ENCODE data around the gene CD96. TPM values are rescaled to one million over a fixed set of nuclear protein-coding genes. Genes with fewer than 3 reads are reported as not detected.

Gene CD96
- total RNA-seq, 1 donor from 2014 or later = not detected

- H3K9me3 Mint-ChIP-seq (ENCODE audit: unreplicated experiment) = no peaks in the 10 kb centered on the region
- no peaks in the 10 kb centered on the region for H3K27me3 Mint-ChIP-seq (ENCODE audit: unreplicated experiment)
- H3K36me3 Mint-ChIP-seq (ENCODE audit: unreplicated experiment) = no peaks in the 10 kb centered on the region
- no peak for TF ChIP-seq CTCF (IDR thresholded peaks at IDR 0.05)
- peaks cover 8% of the 10 kb centered on the region for H3K4me1 Mint-ChIP-seq (ENCODE audit: unreplicated experiment)
- H3K27ac Mint-ChIP-seq (ENCODE audit: unreplicated experiment) = no peak overlapping the region
- no peak overlapping the region for H3K4me3 Mint-ChIP-seq (ENCODE audit: unreplicated experiment)
- no peak for DNase-seq (ENCODE audit: extremely low spot score, unreplicated experiment)
Measured at GRCh38 chr3:111608383-111608782, 66.4 kb downstream of the CD96 start.

GRCh38 chr3:111609700-111610099, 67.7 kb downstream of the CD96 start:
- no peak overlapping the region for H3K27ac Mint-ChIP-seq (ENCODE audit: unreplicated experiment)
- DNase-seq (ENCODE audit: extremely low spot score, unreplicated experiment) = no peak
- H3K4me1 Mint-ChIP-seq (ENCODE audit: unreplicated experiment) = peaks cover 3% of the 10 kb centered on the region
- no peaks in the 10 kb centered on the region for H3K27me3 Mint-ChIP-seq (ENCODE audit: unreplicated experiment)
- H3K9me3 Mint-ChIP-seq (ENCODE audit: unreplicated experiment) = no peaks in the 10 kb centered on the region
- TF ChIP-seq CTCF (IDR thresholded peaks at IDR 0.05) = no peak
- H3K36me3 Mint-ChIP-seq (ENCODE audit: unreplicated experiment) = no peaks in the 10 kb centered on the region
- no peak overlapping the region for H3K4me3 Mint-ChIP-seq (ENCODE audit: unreplicated experiment)

GRCh38 chr3:111610189-111610588, 68.2 kb downstream of the CD96 start:
- no peak overlapping the region for H3K4me3 Mint-ChIP-seq (ENCODE audit: unreplicated experiment)
- peaks cover under 1% of the 10 kb centered on the region for H3K4me1 Mint-ChIP-seq (ENCODE audit: unreplicated experiment)
- no peaks in the 10 kb centered on the region for H3K36me3 Mint-ChIP-seq (ENCODE audit: unreplicated experiment)
- H3K27me3 Mint-ChIP-seq (ENCODE audit: unreplicated experiment) = no peaks in the 10 kb centered on the region
- H3K9me3 Mint-ChIP-seq (ENCODE audit: unreplicated experiment) = no peaks in the 10 kb centered on the region
- DNase-seq (ENCODE audit: extremely low spot score, unreplicated experiment) = no peak
- TF ChIP-seq CTCF (IDR thresholded peaks at IDR 0.05) = no peak
- no peak overlapping the region for H3K27ac Mint-ChIP-seq (ENCODE audit: unreplicated experiment)

GRCh38 chr3:111610612-111611054, 68.6 kb downstream of the CD96 start:
- H3K9me3 Mint-ChIP-seq (ENCODE audit: unreplicated experiment) = no peaks in the 10 kb centered on the region
- no peak for DNase-seq (ENCODE audit: extremely low spot score, unreplicated experiment)
- H3K27ac Mint-ChIP-seq (ENCODE audit: unreplicated experiment) = no peak overlapping the region
- no peaks in the 10 kb centered on the region for H3K36me3 Mint-ChIP-seq (ENCODE audit: unreplicated experiment)
- TF ChIP-seq CTCF (IDR thresholded peaks at IDR 0.05) = no peak
- H3K27me3 Mint-ChIP-seq (ENCODE audit: unreplicated experiment) = no peaks in the 10 kb centered on the region
- no peak overlapping the region for H3K4me3 Mint-ChIP-seq (ENCODE audit: unreplicated experiment)
- no peaks in the 10 kb centered on the region for H3K4me1 Mint-ChIP-seq (ENCODE audit: unreplicated experiment)

GRCh38 chr3:111613294-111613693, 71.3 kb downstream of the CD96 start:
- no peak overlapping the region for H3K27ac Mint-ChIP-seq (ENCODE audit: unreplicated experiment)

More at GRCh38 chr3:111613294-111613693, 71.3 kb downstream of the CD96 start:
- Mint-ChIP-seq H3K36me3 (ENCODE audit: unreplicated experiment) (no peaks in the 10 kb centered on the region), H3K27me3 (ENCODE audit: unreplicated experiment) (no peaks in the 10 kb centered on the region), H3K4me3 (ENCODE audit: unreplicated experiment) (no peak overlapping the region), H3K4me1 (ENCODE audit: unreplicated experiment) (peaks cover 5% of the 10 kb centered on the region), H3K9me3 (ENCODE audit: unreplicated experiment) (no peaks in the 10 kb centered on the region)
- no peak for DNase-seq (ENCODE audit: extremely low spot score, unreplicated experiment)
- TF ChIP-seq CTCF (IDR thresholded peaks at IDR 0.05) = no peak
